IMR-90 (cell line): ENCODE measurements around the gene NEDD4L.

Source experiments
- BHLHE40 ChIP-seq: fragments of 150-350 bp; IDR thresholded peaks from 2 replicates; pipeline ENCODE4 v1.6.1; 2016; ENCODE audit warnings: mild to moderate bottlenecking, low read depth, low read length
- CHD1 ChIP-seq: IDR thresholded peaks from 2 replicates; pipeline ENCODE4 v1.6.1; 2012; ENCODE audit warnings: low read depth, low read length, improper control_type of control experiment
- MAFK ChIP-seq: IDR thresholded peaks from 2 replicates; pipeline ENCODE4 v1.6.1; 2012; ENCODE audit warnings: low read depth, low read length, improper control_type of control experiment
- MXI1 ChIP-seq: IDR thresholded peaks from 2 replicates; pipeline ENCODE4 v1.6.1; 2012; ENCODE audit warnings: low read depth, mild to moderate bottlenecking, low read length, moderate library complexity, borderline replicate concordance
- POLR2A ChIP-seq: IDR thresholded peaks from 2 replicates; pipeline ENCODE4 v1.6.1; 2012; ENCODE audit warnings: mild to moderate bottlenecking, low read depth, low read length
- RAD21 ChIP-seq: IDR thresholded peaks from 2 replicates; pipeline ENCODE4 v1.6.1; 2012; ENCODE audit warnings: low read length, improper control_type of control experiment
- SMC3 ChIP-seq: fragments of 150-350 bp; IDR thresholded peaks from 2 replicates; pipeline ENCODE4 v1.6.1; 2016; ENCODE audit warnings: low read depth, mild to moderate bottlenecking, antibody characterized with exemption, low read length, moderate library complexity
- USF2 ChIP-seq: fragments of 150-350 bp; IDR thresholded peaks from 2 replicates; pipeline ENCODE4 v1.6.1; 2017; ENCODE audit warnings: mild to moderate bottlenecking, antibody characterized with exemption, low read length, low read depth
- TF ChIP-seq, protein P1 (sequence below): conservative IDR thresholded peaks from 2 replicates; pipeline ENCODE4 v1.5.1; 2012; ENCODE audit warnings: mild to moderate bottlenecking, low read depth, low read length, improper control_type of control experiment

- TF ChIP-seq, protein P1, sequence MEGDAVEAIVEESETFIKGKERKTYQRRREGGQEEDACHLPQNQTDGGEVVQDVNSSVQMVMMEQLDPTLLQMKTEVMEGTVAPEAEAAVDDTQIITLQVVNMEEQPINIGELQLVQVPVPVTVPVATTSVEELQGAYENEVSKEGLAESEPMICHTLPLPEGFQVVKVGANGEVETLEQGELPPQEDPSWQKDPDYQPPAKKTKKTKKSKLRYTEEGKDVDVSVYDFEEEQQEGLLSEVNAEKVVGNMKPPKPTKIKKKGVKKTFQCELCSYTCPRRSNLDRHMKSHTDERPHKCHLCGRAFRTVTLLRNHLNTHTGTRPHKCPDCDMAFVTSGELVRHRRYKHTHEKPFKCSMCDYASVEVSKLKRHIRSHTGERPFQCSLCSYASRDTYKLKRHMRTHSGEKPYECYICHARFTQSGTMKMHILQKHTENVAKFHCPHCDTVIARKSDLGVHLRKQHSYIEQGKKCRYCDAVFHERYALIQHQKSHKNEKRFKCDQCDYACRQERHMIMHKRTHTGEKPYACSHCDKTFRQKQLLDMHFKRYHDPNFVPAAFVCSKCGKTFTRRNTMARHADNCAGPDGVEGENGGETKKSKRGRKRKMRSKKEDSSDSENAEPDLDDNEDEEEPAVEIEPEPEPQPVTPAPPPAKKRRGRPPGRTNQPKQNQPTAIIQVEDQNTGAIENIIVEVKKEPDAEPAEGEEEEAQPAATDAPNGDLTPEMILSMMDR: no peak
- TF ChIP-seq MXI1 (no peak), POLR2A (no peak), CHD1 (no peak), RAD21 (no peak), MAFK (no peak), SMC3 (no peak), USF2 (no peak), BHLHE40 (no peak)
Observed at GRCh38 chr18:58242968-58243367, 198.9 kb downstream of the NEDD4L start.
